GM18511 (cell line): Measurements from ENCODE around the gene NPM3.
A peak's percentile ranks its signal among the peaks of the same experiment; 100 is the strongest.

Experiments
- ATAC-seq: cut with Tn5 transposase; IDR thresholded peaks from one replicate; pipeline ENCODE4 v1.9.1; 2021; ENCODE audit warnings: mild to moderate bottlenecking, moderate library complexity; ENCODE audit not compliant: unreplicated experiment

The NPM3 gene

GRCh38 chr10:101782811-101783735, at the start of gene NPM3:
TSS of gene NPM3 (minus strand) at chr10:101783446. CDS start at chr10:101783390, 56 bp downstream.
- peak; percentile 69 for ATAC-seq

- no peak for ATAC-seq
These were observed 49.1 kb upstream of the NPM3 start for GRCh38 chr10:101832325-101832771.

GRCh38 chr10:101831169-101831811, 48.0 kb upstream of the NPM3 start:
- no peak for ATAC-seq

GRCh38 chr10:101830322-101831168, 47.3 kb upstream of the NPM3 start:
- ATAC-seq, result peak; percentile 77

- ATAC-seq, result peak; percentile 32
These were observed 46.5 kb upstream of the NPM3 start for GRCh38 chr10:101829561-101830315.

- no peak for ATAC-seq
These were observed 45.7 kb upstream of the NPM3 start for GRCh38 chr10:101828766-101829551.

GRCh38 chr10:101827919-101828600, 44.8 kb upstream of the NPM3 start:
- no peak for ATAC-seq

- no peak for ATAC-seq
These were observed 43.7 kb upstream of the NPM3 start for GRCh38 chr10:101826852-101827434.

- no peak for ATAC-seq
These were observed 41.5 kb upstream of the NPM3 start for GRCh38 chr10:101824736-101825135.

- peak; percentile 32 for ATAC-seq
These were observed 35.8 kb upstream of the NPM3 start for GRCh38 chr10:101818872-101819633.

- ATAC-seq, result peak; percentile 87
These were observed 35.0 kb upstream of the NPM3 start, which contains the start of gene OGA for GRCh38 chr10:101818119-101818871. TSS of gene OGA (minus strand) at chr10:101818444. CDS start at chr10:101818022, 422 bp downstream.

- ATAC-seq, result peak; percentile 3
These were observed 34.3 kb upstream of the NPM3 start for GRCh38 chr10:101817337-101818118.

- ATAC-seq, result no peak
These were observed 33.7 kb upstream of the NPM3 start for GRCh38 chr10:101816913-101817336.

GRCh38 chr10:101816376-101816775, 33.1 kb upstream of the NPM3 start:
- no peak for ATAC-seq

GRCh38 chr10:101814466-101815071, 31.3 kb upstream of the NPM3 start:
- no peak for ATAC-seq

GRCh38 chr10:101812606-101813005, 29.4 kb upstream of the NPM3 start:
- ATAC-seq, result no peak
